Mesendoderm (in vitro differentiated cells): ENCODE results near the gene TAPBP.

ENCODE experiments used
- DNase-seq: peaks from one replicate; pipeline ENCODE4 v3.0.0; 2013
- H2AK5ac ChIP-seq: 2 replicates; pipeline ENCODE4 v1.6.1; 2013; ENCODE audit warnings: low read length, inconsistent platforms
- H2BK120ac ChIP-seq: 2 replicates; pipeline ENCODE4 v1.6.1; 2013; ENCODE audit warnings: low read depth, mild to moderate bottlenecking, low read length, moderate library complexity, mixed read lengths
- H2BK15ac ChIP-seq: replicated peaks from 2 replicates; pipeline ENCODE4 v1.6.1; 2013; ENCODE audit warnings: low read depth, mild to moderate bottlenecking, moderate library complexity
- H2BK5ac ChIP-seq: 2 replicates; pipeline ENCODE4 v1.6.1; 2013; ENCODE audit warnings: low read length, inconsistent platforms
- H3K18ac ChIP-seq: 2 replicates; pipeline ENCODE4 v1.6.1; 2013; ENCODE audit warnings: mild to moderate bottlenecking, low read length, mixed read lengths
- H3K23ac ChIP-seq: one replicate; pipeline ENCODE4 v1.6.1; 2013; ENCODE audit warnings: low read length
- H3K27ac ChIP-seq: 2 replicates; pipeline ENCODE4 v1.5.1; 2013; ENCODE audit warnings: low read depth, mild to moderate bottlenecking, inconsistent platforms, low read length, moderate library complexity
- H3K27me3 ChIP-seq: 2 replicates; pipeline ENCODE4 v1.6.1; 2013; ENCODE audit warnings: low read length, control low read depth, mild to moderate bottlenecking, inconsistent platforms; ENCODE audit not compliant: insufficient read depth, poor library complexity
- H3K36me3 ChIP-seq: 2 replicates; pipeline ENCODE4 v1.6.1; 2013; ENCODE audit warnings: low read length, inconsistent platforms; ENCODE audit not compliant: control insufficient read depth, insufficient read depth
- H3K4ac ChIP-seq: one replicate; pipeline ENCODE4 v1.6.1; 2013; ENCODE audit warnings: low read depth, mild to moderate bottlenecking, low read length, moderate library complexity
- H3K4me1 ChIP-seq: 2 replicates; pipeline ENCODE4 v1.6.1; 2013; ENCODE audit warnings: low read depth, low read length, inconsistent platforms; ENCODE audit not compliant: control insufficient read depth
- H3K4me2 ChIP-seq: 2 replicates; pipeline ENCODE4 v1.6.1; 2013; ENCODE audit warnings: low read length
- H3K4me3 ChIP-seq: 2 replicates; pipeline ENCODE4 v1.5.1; 2013; ENCODE audit warnings: mild to moderate bottlenecking, low read length
- H3K56ac ChIP-seq: one replicate; pipeline ENCODE4 v1.6.1; 2013; ENCODE audit warnings: low read length
- H3K79me1 ChIP-seq: 2 replicates; pipeline ENCODE4 v1.6.1; 2013; ENCODE audit warnings: low read length, inconsistent platforms
- H3K79me2 ChIP-seq: 2 replicates; pipeline ENCODE4 v1.6.1; 2013; ENCODE audit warnings: mild to moderate bottlenecking, low read length; ENCODE audit not compliant: control insufficient read depth, insufficient read depth
- H3K9ac ChIP-seq: 2 replicates; pipeline ENCODE4 v1.6.1; 2013; ENCODE audit warnings: low read length, inconsistent platforms
- H4K5ac ChIP-seq: one replicate; pipeline ENCODE4 v1.6.1; 2013; ENCODE audit warnings: low read length
- H4K8ac ChIP-seq: one replicate; pipeline ENCODE4 v1.6.1; 2013; ENCODE audit warnings: low read depth, mild to moderate bottlenecking, control low read depth, low read length, moderate library complexity
- WGBS: extraction: QIAGEN DNeasy Blood & Tissue Kit; methylation state at CpG from one replicate; pipeline ENCODE4 v1.1.7; 2013; ENCODE audit warnings: low lambda C conversion rate, missing lambda C conversion rate; ENCODE audit not compliant: insufficient coverage; ENCODE audit errors: extremely low coverage; 5-methylcytosine and 5-hydroxymethylcytosine counted together

Gene TAPBP

DNA sequence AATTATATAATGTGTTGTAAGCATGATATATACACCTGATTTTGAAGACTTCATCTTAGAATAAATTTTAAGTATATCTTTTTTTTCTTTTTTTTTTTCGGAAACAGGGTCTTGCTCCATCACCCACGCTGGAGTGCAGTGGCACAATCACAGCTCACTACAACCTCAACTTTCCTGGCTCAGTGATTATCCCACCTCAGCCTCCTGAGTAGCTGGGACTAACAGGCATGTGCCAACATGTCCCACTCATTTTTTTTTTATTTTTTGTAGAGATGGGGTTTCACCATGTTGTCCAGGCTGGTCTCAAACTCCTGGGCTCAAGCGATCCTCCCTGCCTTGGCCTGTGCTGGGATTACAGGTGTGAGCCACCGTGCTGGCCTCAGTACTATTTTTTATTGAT, 59.3 kb downstream of the TAPBP start:
- Histone ChIP-seq H3K36me3 (no peaks in the 10 kb centered on the region), H3K9ac (no peak overlapping the region)
- no CpG with 5 or more reads among the region's 4 CpGs for WGBS

DNA sequence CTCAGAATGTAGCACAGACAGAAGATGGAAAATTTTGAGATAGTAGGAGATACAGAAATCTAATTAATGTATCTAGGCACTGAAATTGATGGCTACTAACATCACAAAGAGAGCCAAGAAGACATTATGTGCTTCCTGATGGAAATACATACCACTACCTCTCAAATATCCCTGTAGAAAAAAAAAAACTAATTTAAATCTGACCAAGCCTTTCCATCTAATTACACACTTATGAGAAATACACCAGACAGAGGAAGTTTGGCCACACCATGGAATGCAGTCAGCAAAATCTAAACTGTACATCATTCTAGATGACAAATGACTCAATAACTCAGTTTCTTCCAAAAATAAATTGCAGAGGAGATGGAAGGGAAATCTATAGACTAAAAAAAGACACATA, 61.1 kb downstream of the TAPBP start:
- H3K23ac ChIP-seq = no peak overlapping the region
- no peak overlapping the region for H3K9ac ChIP-seq
- H3K4me2 ChIP-seq = no peak overlapping the region

More for the DNA sequence above, 59.3 kb downstream of the TAPBP start:
- no peaks in the 10 kb centered on the region for H3K79me2 ChIP-seq
- H2BK120ac ChIP-seq = no peak overlapping the region
- no peak overlapping the region for H3K4me3 ChIP-seq
- H4K5ac ChIP-seq = no peak overlapping the region
- no peak overlapping the region for H3K18ac ChIP-seq
- no peak overlapping the region for H2BK15ac ChIP-seq
- H3K56ac ChIP-seq = no peak overlapping the region
- H3K4me2 ChIP-seq = no peak overlapping the region
- H3K27me3 ChIP-seq = no peaks in the 10 kb centered on the region
- no peak overlapping the region for H3K27ac ChIP-seq
- H4K8ac ChIP-seq = no peak overlapping the region
- H3K79me1 ChIP-seq = no peaks in the 10 kb centered on the region
- H3K4me1 ChIP-seq = no peaks in the 10 kb centered on the region
- no peak overlapping the region for H2AK5ac ChIP-seq
- no peak for DNase-seq
- H2BK5ac ChIP-seq = no peak overlapping the region
- no peak overlapping the region for H3K23ac ChIP-seq
- H3K4ac ChIP-seq = no peak overlapping the region

GRCh38 chr6:33251395-33252012, 62.4 kb downstream of the TAPBP start:
- Histone ChIP-seq H3K4me1 (peaks cover 3% of the 10 kb centered on the region), H3K79me1 (no peaks in the 10 kb centered on the region), H3K27me3 (no peaks in the 10 kb centered on the region), H3K18ac (no peak overlapping the region), H3K27ac (no peak overlapping the region), H4K8ac (no peak overlapping the region), H3K4ac (no peak overlapping the region), H4K5ac (no peak overlapping the region), H3K36me3 (no peaks in the 10 kb centered on the region), H2BK5ac (no peak overlapping the region), H3K4me2 (no peak overlapping the region), H3K9ac (no peak overlapping the region), H3K56ac (no peak overlapping the region), H2AK5ac (no peak overlapping the region), H3K4me3 (no peak overlapping the region), H3K79me2 (no peaks in the 10 kb centered on the region), H2BK120ac (no peak overlapping the region), H2BK15ac (no peak overlapping the region), H3K23ac (no peak overlapping the region)
- no peak for DNase-seq
- 100% methylated on average over 3 of the region's 6 CpGs for WGBS

More for the DNA sequence above, 61.1 kb downstream of the TAPBP start:
- Histone ChIP-seq H2BK5ac (no peak overlapping the region), H3K27me3 (no peaks in the 10 kb centered on the region), H4K5ac (no peak overlapping the region), H2AK5ac (no peak overlapping the region), H3K79me1 (no peaks in the 10 kb centered on the region), H3K56ac (no peak overlapping the region), H3K4ac (no peak overlapping the region), H3K4me3 (no peak overlapping the region), H3K79me2 (no peaks in the 10 kb centered on the region), H3K36me3 (no peaks in the 10 kb centered on the region), H3K4me1 (peaks cover 3% of the 10 kb centered on the region), H3K27ac (no peak overlapping the region), H2BK120ac (no peak overlapping the region), H3K18ac (no peak overlapping the region), H4K8ac (no peak overlapping the region), H2BK15ac (no peak overlapping the region)
- DNase-seq = no peak

DNA sequence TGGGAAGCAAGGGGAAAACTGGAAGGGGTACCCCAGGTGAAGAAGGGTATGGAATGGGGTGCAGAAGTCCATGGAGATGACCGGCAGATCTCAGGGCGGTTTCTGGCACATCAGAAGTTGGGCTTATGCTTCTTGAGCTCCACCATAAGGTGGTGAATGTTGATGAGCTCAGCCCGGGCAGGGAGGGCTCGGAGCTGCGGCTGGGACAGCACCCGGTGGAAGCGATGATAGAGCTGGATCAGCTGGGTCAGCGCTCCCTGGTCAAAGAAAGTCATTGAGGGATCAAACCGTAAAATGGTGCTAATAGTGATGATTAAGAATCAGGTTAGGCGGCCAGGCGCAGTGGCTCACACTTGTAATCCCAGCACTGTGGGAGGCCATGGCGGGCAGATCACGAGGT, 63.1 kb downstream of the TAPBP start:
- no peak overlapping the region for H3K56ac ChIP-seq
- no peak overlapping the region for H4K5ac ChIP-seq
- no peak overlapping the region for H4K8ac ChIP-seq
- H2BK120ac ChIP-seq = no peak overlapping the region
- no peak overlapping the region for H2AK5ac ChIP-seq
- no peak overlapping the region for H3K4me2 ChIP-seq
- WGBS = no CpG with 5 or more reads among the region's 13 CpGs
- H3K27ac ChIP-seq = no peak overlapping the region
- no peak overlapping the region for H2BK5ac ChIP-seq
- peaks cover 3% of the 10 kb centered on the region for H3K4me1 ChIP-seq
- no peak overlapping the region for H3K23ac ChIP-seq
- no peak for DNase-seq
- no peak overlapping the region for H3K9ac ChIP-seq
- no peaks in the 10 kb centered on the region for H3K79me2 ChIP-seq
- no peaks in the 10 kb centered on the region for H3K79me1 ChIP-seq
- H3K36me3 ChIP-seq = no peaks in the 10 kb centered on the region
- no peak overlapping the region for H3K4me3 ChIP-seq
- peaks cover 1% of the 10 kb centered on the region for H3K27me3 ChIP-seq
- H2BK15ac ChIP-seq = no peak overlapping the region
- H3K4ac ChIP-seq = no peak overlapping the region
- no peak overlapping the region for H3K18ac ChIP-seq

- Histone ChIP-seq H3K18ac (no peak overlapping the region), H3K56ac (peak overlapping the region; percentile 98), H3K4me1 (peaks cover 3% of the 10 kb centered on the region), H2BK120ac (no peak overlapping the region), H4K8ac (no peak overlapping the region), H3K9ac (peak overlapping the region; percentile 94), H3K36me3 (no peaks in the 10 kb centered on the region), H2AK5ac (no peak overlapping the region), H2BK15ac (no peak overlapping the region), H3K27ac (peak overlapping the region; percentile 65), H3K4ac (no peak overlapping the region), H3K79me2 (no peaks in the 10 kb centered on the region), H3K27me3 (peaks cover 1% of the 10 kb centered on the region), H3K4me3 (peak overlapping the region; percentile 66), H2BK5ac (no peak overlapping the region), H3K79me1 (no peaks in the 10 kb centered on the region), H4K5ac (no peak overlapping the region), H3K23ac (no peak overlapping the region), H3K4me2 (peak overlapping the region; percentile 92)
- DNase-seq = no peak
- WGBS = no CpG with 5 or more reads among the region's 15 CpGs
Observed at GRCh38 chr6:33249732-33250630, 63.9 kb downstream of the TAPBP start.
